Body of pancreas (tissue), 4 donors: Measurements from ENCODE around the gene FZD1. TPM values are rescaled to one million over a fixed set of nuclear protein-coding genes. Genes with fewer than 3 reads are reported as not detected.

Experiments
- ATAC-seq: fragments of 150-250 bp; one replicate; pipeline ENCODE4 v1.9.1; 2016
- DNase-seq, 4 donors: peaks; one replicate each; pipeline ENCODE4 v3.0.0-alpha.2; 2019
- H3K27ac ChIP-seq, 4 donors: fragments of 200-600 bp; sonication (generic); 1 replicate in 3 of 4; 2 replicates in 1 of 4; pipeline versions ENCODE4 v1.5.1 to v1.6.1; 2016 to 2019; ENCODE audit warnings: mild to moderate bottlenecking in 1 of 4, mixed read lengths in 1 of 4, moderate library complexity in 1 of 4
- H3K27me3 ChIP-seq, 2 donors: fragments of 200-600 bp; sonication (generic); one replicate each; pipeline ENCODE4 v1.6.0; 2016; ENCODE audit warnings: mild to moderate bottlenecking in 1 of 2
- H3K36me3 ChIP-seq, 2 donors: fragments of 200-600 bp; sonication (generic); replicated peaks in 1 of 2; 2 replicates each; pipeline ENCODE4 v1.5.1; 2016; ENCODE audit warnings: low read depth in 2 of 2; ENCODE audit not compliant: insufficient read depth in 1 of 2
- H3K4me1 ChIP-seq: fragments of 200-600 bp; sonication (generic); one replicate; pipeline ENCODE4 v1.6.0; 2016
- H3K4me3 ChIP-seq, 2 donors: fragments of 200-600 bp; sonication (generic); 1 replicate in 1 of 2; 2 replicates in 1 of 2; pipeline ENCODE4 v1.5.1; 2016 to 2019
- H3K9me3 ChIP-seq, 3 donors: fragments of 200-600 bp; sonication (generic); 1 replicate in 2 of 3; 2 replicates in 1 of 3; pipeline ENCODE4 v1.5.1; 2016
- POLR2A ChIP-seq, 3 donors: fragments of 450-650 bp; IDR thresholded peaks; one replicate each; pipeline ENCODE4 v1.6.1; 2016; ENCODE audit warnings: antibody characterized with exemption in 3 of 3, mild to moderate bottlenecking in 2 of 3
- WGBS, 2 donors: methylation state at CpG; one replicate each; pipeline ENCODE4 v1.1.5; 2017; 5-methylcytosine and 5-hydroxymethylcytosine counted together
- intact Hi-C: fragments of 100-400 bp; cut with DNase I; formaldehyde crosslinking; loops from one replicate; pipeline ENCODE4 v1.15.1; 2023
- total RNA-seq, 2 donors: library from RNA; depleted of rRNA; stranded (reverse); fragments of >200 nt; gene quantifications; one replicate each; pipeline ENCODE4 v1.1.0, GENCODE V29; 2016
- TF ChIP-seq, protein P1 (sequence below), 7 experiments: fragments of 450-650 bp in 4 of 7; fragments of 200-600 bp in 3 of 7; sonication (generic) in 3 of 7; IDR thresholded peaks; one replicate each; pipeline ENCODE4 v1.5.1; 2016 to 2019; ENCODE audit warnings: antibody characterized with exemption in 7 of 7

Gene FZD1
- total RNA-seq, 2 donors from 2014 or later: 6.3 to 10.1 TPM

GRCh38 chr7:91230100-91230499, 34.1 kb upstream of the FZD1 start:
- 64 to 77% methylated on average over 2 of the region's 2 CpGs for WGBS, 2 donors
- Histone ChIP-seq H3K4me3 (no peak overlapping the region), H3K27me3 (no peaks in the 10 kb centered on the region), H3K4me1 (no peaks in the 10 kb centered on the region), H3K9me3 (no peaks in the 10 kb centered on the region), H3K27ac (no peak overlapping the region), H3K36me3 (no peaks in the 10 kb centered on the region)
- intact Hi-C loops: no loop called here
- ATAC-seq (no peak), DNase-seq (no peak)
- TF ChIP-seq, protein P1, sequence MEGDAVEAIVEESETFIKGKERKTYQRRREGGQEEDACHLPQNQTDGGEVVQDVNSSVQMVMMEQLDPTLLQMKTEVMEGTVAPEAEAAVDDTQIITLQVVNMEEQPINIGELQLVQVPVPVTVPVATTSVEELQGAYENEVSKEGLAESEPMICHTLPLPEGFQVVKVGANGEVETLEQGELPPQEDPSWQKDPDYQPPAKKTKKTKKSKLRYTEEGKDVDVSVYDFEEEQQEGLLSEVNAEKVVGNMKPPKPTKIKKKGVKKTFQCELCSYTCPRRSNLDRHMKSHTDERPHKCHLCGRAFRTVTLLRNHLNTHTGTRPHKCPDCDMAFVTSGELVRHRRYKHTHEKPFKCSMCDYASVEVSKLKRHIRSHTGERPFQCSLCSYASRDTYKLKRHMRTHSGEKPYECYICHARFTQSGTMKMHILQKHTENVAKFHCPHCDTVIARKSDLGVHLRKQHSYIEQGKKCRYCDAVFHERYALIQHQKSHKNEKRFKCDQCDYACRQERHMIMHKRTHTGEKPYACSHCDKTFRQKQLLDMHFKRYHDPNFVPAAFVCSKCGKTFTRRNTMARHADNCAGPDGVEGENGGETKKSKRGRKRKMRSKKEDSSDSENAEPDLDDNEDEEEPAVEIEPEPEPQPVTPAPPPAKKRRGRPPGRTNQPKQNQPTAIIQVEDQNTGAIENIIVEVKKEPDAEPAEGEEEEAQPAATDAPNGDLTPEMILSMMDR (IDR thresholded peaks at IDR 0.05): no peak
- TF ChIP-seq POLR2A (IDR thresholded peaks at IDR 0.05): no peak

- TF ChIP-seq, protein P1 (IDR thresholded peaks at IDR 0.05): no peak
- TF ChIP-seq POLR2A (IDR thresholded peaks at IDR 0.05): no peak
- intact Hi-C loops: no loop called here
- Histone ChIP-seq H3K27me3 (no peaks in the 10 kb centered on the region), H3K36me3 (no peaks in the 10 kb centered on the region), H3K27ac (no peak overlapping the region), H3K9me3 (no peaks in the 10 kb centered on the region), H3K4me3 (no peak overlapping the region), H3K4me1 (no peaks in the 10 kb centered on the region)
- DNase-seq (no peak), ATAC-seq (no peak)
- WGBS, 2 donors: 67 to 69% methylated on average over 3 of the region's 3 CpGs
Observed at GRCh38 chr7:91230503-91230902, 33.7 kb upstream of the FZD1 start.

DNA sequence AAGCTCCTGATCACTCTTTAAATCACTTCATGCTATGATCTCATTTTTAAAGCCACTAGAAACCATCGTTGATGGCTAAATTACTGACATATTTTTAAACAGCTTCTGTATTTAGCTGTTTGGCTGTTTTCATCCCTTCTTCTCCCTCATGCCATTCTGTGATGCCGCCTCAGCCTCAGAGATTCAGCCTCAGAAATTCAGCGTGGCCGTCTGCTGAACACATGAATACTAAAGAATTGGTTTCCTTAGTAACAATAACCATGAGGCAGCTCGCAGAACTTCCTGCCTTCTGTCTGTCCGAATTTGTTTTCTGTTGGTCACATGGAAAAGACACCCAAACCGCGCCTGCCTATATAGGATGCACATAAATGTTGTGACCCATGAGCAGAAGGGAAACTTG, 31.0 kb upstream of the FZD1 start:
- no peak for DNase-seq
- TF ChIP-seq POLR2A (IDR thresholded peaks at IDR 0.05): no peak
- TF ChIP-seq, protein P1 (IDR thresholded peaks at IDR 0.05): no peak
- 75 to 76% methylated on average over 8 of the region's 8 CpGs for WGBS, 2 donors
- Histone ChIP-seq H3K27ac (no peak overlapping the region), H3K27me3 (no peaks in the 10 kb centered on the region), H3K9me3 (no peaks in the 10 kb centered on the region), H3K4me3 (no peak overlapping the region), H3K4me1 (no peaks in the 10 kb centered on the region), H3K36me3 (no peaks in the 10 kb centered on the region)
- intact Hi-C loops: no loop called here
- no peak for ATAC-seq

DNA sequence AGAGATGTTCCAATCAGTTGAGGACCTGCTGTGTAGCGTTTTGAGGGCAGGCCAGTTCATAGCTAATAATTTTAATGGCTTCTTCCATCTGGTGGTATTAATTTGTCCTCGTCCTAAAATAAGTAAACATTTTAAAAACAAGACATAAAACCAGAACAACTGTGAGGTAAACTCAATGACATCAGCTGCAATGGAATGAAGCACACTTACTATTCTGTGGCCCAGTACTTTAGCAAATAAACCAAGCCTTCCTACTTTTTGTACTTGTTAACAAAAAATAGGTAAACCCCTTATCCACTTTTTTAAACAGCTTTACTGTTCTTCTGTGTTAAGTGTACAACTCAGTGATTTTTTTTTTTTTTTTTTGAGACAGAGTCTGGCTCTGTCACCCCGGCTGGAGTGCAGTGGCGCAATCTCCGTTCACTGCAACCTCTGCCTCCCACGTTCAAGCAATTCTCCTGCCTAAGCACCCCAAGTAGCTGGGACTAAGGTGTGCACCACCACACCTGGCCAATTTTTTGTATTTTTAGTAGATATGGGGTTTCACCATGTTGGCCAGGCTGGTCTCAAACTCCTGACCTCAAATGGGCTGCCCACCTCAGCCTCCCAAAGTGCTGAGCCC, 28.9 kb upstream of the FZD1 start:
- Histone ChIP-seq H3K36me3 (no peaks in the 10 kb centered on the region), H3K4me3 (no peak overlapping the region), H3K4me1 (peaks cover 15% of the 10 kb centered on the region), H3K27me3 (no peaks in the 10 kb centered on the region), H3K9me3 (no peaks in the 10 kb centered on the region), H3K27ac (no peak overlapping the region)
- intact Hi-C loops: no loop called here
- ATAC-seq: no peak
- 89% methylated on average over 6 of the region's 6 CpGs for WGBS, 2 donors
- no peak for DNase-seq
- TF ChIP-seq, protein P1 (IDR thresholded peaks at IDR 0.05): no peak
- no peak for TF ChIP-seq POLR2A (IDR thresholded peaks at IDR 0.05)

DNA sequence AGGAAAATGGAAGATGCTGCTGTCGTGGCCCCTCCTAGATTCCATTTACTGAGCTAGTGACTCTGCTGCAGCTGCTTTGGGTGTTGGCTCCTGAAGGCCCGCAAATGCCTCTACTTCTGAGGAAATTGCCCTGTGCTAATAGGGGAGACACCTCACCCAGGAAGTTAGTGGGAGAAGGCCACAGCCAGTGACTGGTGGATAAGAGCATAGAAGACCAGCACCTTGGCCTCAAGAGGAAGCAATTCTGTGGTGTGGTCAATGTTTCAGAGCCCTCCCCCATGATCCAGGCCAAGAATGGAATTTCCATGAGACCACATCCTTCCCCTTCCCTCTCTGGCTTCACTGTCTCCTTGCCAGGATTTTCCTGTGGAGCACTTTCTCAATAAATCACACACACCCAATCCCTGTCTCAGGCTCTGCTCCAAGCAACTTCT, 25.0 kb upstream of the FZD1 start:
- Histone ChIP-seq H3K4me3 (no peak overlapping the region), H3K9me3 (no peaks in the 10 kb centered on the region), H3K27me3 (no peaks in the 10 kb centered on the region), H3K27ac (peak overlapping the region in 3 of 4 donors; percentile 15 to 82 (median 73)), H3K4me1 (peaks cover 24% of the 10 kb centered on the region), H3K36me3 (no peaks in the 10 kb centered on the region)
- peak in 1 of 4 donors; percentile 13 for DNase-seq
- peak; percentile 11 for ATAC-seq
- TF ChIP-seq POLR2A (IDR thresholded peaks at IDR 0.05): no peak
- TF ChIP-seq, protein P1 (IDR thresholded peaks at IDR 0.05): no peak
- WGBS, 2 donors: 67 to 71% methylated on average over 1 of the region's 2 CpGs
- intact Hi-C loops: no loop called here
